ENCODE measurements around the gene EXD3. TPM values are rescaled to one million over a fixed set of nuclear protein-coding genes. Genes with fewer than 3 reads are reported as not detected.

The EXD3 gene
- total and polyA plus RNA-seq, 4 donors = 8.6 to 30.5 (median 19.5) TPM

DNA sequence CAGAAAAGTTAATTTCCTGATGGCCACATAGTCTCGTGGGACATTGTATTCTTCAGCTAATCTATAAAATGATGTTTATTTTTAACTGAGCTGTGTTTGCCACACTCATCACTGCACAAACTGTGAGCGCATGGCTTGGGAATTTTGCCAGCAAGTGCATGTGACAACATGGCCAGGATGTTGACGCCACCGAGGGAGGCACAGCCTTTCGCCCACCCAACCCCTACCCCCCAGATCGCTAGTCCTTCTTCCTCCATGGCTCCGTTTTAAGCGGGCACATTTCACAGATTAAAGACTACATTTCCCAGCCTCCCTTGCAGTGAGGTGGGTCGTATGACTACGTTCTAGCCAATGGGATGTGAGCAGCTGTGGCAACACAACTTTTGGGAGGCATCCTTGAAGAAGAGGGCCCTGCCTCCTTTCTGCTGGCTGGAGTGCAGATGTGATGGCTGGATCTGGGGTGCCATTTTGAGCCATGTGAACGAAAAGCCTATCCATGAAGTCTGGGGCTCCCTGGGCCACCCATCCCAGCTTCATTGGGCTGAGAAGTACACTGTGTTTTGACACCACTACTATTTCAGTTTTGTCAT lies 128.8 kb downstream of the EXD3 start:
- Histone ChIP-seq H3K4me1 (ENCODE audit: control insufficient read depth in 5 of 5, insufficient read depth in 5 of 5, low read length in 5 of 5) (peaks cover 0 to 21% (median 14%) of the 10 kb centered on the region in 5 donors), H3K9ac (ENCODE audit: insufficient read depth in 1 of 2, low read length in 2 of 2) (no peak overlapping the region), H3K36me3 (ENCODE audit: control insufficient read depth in 4 of 4, insufficient read depth in 4 of 4, low read length in 4 of 4) (no peaks in the 10 kb centered on the region), H3K27ac (ENCODE audit: low read depth in 1 of 2, low read length in 1 of 2) (peak overlapping the region in 1 of 2 donors; percentile 88), H3K9me3 (ENCODE audit: control insufficient read depth in 4 of 4, insufficient read depth in 3 of 4, low read length in 3 of 4) (peaks cover 0 to 6% (median 0%) of the 10 kb centered on the region in 4 donors), H3K27me3 (ENCODE audit: control insufficient read depth in 3 of 3, insufficient read depth in 3 of 3, low read length in 2 of 3) (peaks cover 0 to 20% (median 0%) of the 10 kb centered on the region in 3 donors), H3K4me3 (no peak overlapping the region)
- TF ChIP-seq, protein P1, sequence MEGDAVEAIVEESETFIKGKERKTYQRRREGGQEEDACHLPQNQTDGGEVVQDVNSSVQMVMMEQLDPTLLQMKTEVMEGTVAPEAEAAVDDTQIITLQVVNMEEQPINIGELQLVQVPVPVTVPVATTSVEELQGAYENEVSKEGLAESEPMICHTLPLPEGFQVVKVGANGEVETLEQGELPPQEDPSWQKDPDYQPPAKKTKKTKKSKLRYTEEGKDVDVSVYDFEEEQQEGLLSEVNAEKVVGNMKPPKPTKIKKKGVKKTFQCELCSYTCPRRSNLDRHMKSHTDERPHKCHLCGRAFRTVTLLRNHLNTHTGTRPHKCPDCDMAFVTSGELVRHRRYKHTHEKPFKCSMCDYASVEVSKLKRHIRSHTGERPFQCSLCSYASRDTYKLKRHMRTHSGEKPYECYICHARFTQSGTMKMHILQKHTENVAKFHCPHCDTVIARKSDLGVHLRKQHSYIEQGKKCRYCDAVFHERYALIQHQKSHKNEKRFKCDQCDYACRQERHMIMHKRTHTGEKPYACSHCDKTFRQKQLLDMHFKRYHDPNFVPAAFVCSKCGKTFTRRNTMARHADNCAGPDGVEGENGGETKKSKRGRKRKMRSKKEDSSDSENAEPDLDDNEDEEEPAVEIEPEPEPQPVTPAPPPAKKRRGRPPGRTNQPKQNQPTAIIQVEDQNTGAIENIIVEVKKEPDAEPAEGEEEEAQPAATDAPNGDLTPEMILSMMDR (IDR thresholded peaks at IDR 0.05; ENCODE audit: control extremely low read depth, extremely low read depth) = no peak
- ATAC-seq (ENCODE audit: insufficient read depth, low FRiP score) (peak; percentile 56), DNase-seq (peak; percentile 71 to 83 (median 76))
- WGBS, 2 donors = 24 to 26% methylated on average over 11 of the region's 11 CpGs

DNA sequence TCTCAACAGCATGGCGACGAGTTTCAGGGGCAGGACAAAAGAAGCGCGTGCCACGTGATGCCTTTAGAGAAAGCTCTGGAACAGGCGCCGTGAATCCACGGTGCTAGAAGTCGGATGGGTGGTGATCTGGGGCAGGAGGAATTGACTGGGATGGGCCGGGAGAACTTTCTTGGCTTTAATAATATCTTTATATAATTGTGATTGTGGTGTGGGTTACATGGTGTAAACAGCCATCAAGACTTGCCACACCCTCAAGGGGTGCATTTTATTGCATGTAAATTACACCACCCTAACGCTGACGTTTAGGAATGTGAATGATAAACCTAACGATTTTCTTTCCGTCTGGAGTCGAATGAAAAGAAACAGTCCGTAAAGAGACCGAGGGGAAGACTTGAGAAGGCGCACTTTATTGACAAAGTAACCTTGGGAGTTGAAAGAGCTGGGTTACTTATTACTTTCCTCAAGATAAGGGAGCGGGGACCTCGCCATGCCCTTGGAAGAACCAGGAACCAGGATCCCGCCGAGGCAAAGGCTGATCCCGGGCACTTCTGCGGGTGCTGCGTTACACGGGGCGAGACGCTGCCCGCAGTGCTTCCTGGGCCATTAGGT lies 129.4 kb downstream of the EXD3 start:
- no peak overlapping the region for H3K9ac ChIP-seq (ENCODE audit: insufficient read depth in 1 of 2, low read length in 2 of 2)
- H3K4me1 ChIP-seq (ENCODE audit: control insufficient read depth in 5 of 5, insufficient read depth in 5 of 5, low read length in 5 of 5) = peaks cover 0 to 21% (median 14%) of the 10 kb centered on the region in 5 donors
- TF ChIP-seq, protein P1 (IDR thresholded peaks at IDR 0.05; ENCODE audit: control extremely low read depth, extremely low read depth) = no peak
- H3K27me3 ChIP-seq (ENCODE audit: control insufficient read depth in 3 of 3, insufficient read depth in 3 of 3, low read length in 2 of 3) = peaks cover 0 to 18% (median 0%) of the 10 kb centered on the region in 3 donors
- H3K9me3 ChIP-seq (ENCODE audit: control insufficient read depth in 4 of 4, insufficient read depth in 3 of 4, low read length in 3 of 4) = peaks cover 0 to 6% (median 0%) of the 10 kb centered on the region in 4 donors
- no peaks in the 10 kb centered on the region for H3K36me3 ChIP-seq (ENCODE audit: control insufficient read depth in 4 of 4, insufficient read depth in 4 of 4, low read length in 4 of 4)
- WGBS, 2 donors = 45 to 71% methylated on average over 29 of the region's 29 CpGs
- DNase-seq (peak; percentile 57 to 73 (median 64)), ATAC-seq (ENCODE audit: insufficient read depth, low FRiP score) (no peak)
- H3K27ac ChIP-seq (ENCODE audit: low read depth in 1 of 2, low read length in 1 of 2) = peak overlapping the region in 1 of 2 donors; percentile 88
- no peak overlapping the region for H3K4me3 ChIP-seq

DNA sequence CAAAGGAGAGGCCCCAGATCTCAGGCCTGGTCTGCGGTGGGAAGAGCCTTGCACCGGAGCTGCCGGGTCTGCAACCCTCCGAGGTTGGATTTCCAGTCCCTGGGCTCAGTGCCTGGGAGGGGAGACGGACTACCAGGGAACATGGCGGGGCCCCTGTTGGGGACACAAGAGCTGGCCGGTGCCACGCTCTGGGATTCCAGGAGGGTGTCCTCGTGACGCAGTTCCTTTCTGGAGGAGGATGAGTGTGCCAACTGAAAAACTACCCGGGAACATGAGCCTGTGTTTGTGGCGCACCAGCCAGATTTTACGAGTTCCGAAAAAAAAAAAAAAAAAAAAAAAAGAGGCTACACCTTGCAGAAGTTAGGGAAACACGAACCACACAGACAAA lies 129.9 kb downstream of the EXD3 start:
- peaks cover 0 to 21% (median 12%) of the 10 kb centered on the region in 5 donors for H3K4me1 ChIP-seq (ENCODE audit: control insufficient read depth in 5 of 5, insufficient read depth in 5 of 5, low read length in 5 of 5)
- peak overlapping the region in 1 of 2 donors; percentile 60 for H3K27ac ChIP-seq (ENCODE audit: low read depth in 1 of 2, low read length in 1 of 2)
- no peaks in the 10 kb centered on the region for H3K36me3 ChIP-seq (ENCODE audit: control insufficient read depth in 4 of 4, insufficient read depth in 4 of 4, low read length in 4 of 4)
- 79 to 82% methylated on average over 15 of the region's 15 CpGs for WGBS, 2 donors
- no peak overlapping the region for H3K4me3 ChIP-seq
- peaks cover 0 to 6% (median 0%) of the 10 kb centered on the region in 4 donors for H3K9me3 ChIP-seq (ENCODE audit: control insufficient read depth in 4 of 4, insufficient read depth in 3 of 4, low read length in 3 of 4)
- no peak overlapping the region for H3K9ac ChIP-seq (ENCODE audit: insufficient read depth in 1 of 2, low read length in 2 of 2)
- no peak for DNase-seq
- no peak for ATAC-seq (ENCODE audit: insufficient read depth, low FRiP score)
- H3K27me3 ChIP-seq (ENCODE audit: control insufficient read depth in 3 of 3, insufficient read depth in 3 of 3, low read length in 2 of 3) = peaks cover 0 to 18% (median 0%) of the 10 kb centered on the region in 3 donors
- TF ChIP-seq, protein P1 (IDR thresholded peaks at IDR 0.05; ENCODE audit: control extremely low read depth, extremely low read depth) = no peak

Measured in lung (tissue), 12 donors.